GM19193 (cell line): Measurements from ENCODE around the gene RPTOR.

Experiments used
- POLR2A ChIP-seq: IDR thresholded peaks from 4 replicates; pipeline ENCODE4 v1.6.1; 2011; ENCODE audit not compliant: insufficient read depth, insufficient read length; ENCODE audit errors: extremely low read depth

Gene RPTOR

DNA sequence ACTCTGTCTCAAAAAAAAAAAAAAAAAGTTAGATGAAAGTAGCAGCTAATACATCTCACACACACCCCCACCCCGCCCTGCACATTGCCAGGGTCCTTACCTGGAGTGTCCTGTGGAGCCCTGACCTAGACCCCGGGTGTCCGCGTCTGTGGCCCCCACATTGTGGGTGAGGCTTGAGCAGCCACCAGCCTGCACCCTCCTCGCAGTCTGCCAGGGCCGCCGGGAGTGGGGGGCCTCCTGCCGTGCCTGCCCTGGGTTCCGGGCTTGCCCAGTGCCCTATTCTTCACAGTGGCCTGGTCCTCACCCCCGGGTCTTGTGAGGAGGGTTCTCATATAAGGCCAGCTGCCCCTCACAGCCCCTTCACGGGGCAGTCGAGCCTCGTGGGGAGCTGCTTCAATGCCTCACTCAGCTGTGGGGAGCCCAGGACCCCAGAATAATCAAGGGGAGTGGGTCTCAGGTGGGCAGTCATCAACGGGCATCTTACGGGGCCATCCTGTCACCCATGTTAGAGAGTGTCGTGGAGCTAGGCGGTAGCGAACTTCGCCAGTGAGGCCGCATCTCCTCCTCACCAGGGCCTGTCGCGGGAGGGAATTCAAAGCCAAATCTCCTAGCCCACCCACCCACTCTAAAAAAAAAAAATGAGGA lies 361.1 kb downstream of the RPTOR start:
- TF ChIP-seq POLR2A = no peak

DNA sequence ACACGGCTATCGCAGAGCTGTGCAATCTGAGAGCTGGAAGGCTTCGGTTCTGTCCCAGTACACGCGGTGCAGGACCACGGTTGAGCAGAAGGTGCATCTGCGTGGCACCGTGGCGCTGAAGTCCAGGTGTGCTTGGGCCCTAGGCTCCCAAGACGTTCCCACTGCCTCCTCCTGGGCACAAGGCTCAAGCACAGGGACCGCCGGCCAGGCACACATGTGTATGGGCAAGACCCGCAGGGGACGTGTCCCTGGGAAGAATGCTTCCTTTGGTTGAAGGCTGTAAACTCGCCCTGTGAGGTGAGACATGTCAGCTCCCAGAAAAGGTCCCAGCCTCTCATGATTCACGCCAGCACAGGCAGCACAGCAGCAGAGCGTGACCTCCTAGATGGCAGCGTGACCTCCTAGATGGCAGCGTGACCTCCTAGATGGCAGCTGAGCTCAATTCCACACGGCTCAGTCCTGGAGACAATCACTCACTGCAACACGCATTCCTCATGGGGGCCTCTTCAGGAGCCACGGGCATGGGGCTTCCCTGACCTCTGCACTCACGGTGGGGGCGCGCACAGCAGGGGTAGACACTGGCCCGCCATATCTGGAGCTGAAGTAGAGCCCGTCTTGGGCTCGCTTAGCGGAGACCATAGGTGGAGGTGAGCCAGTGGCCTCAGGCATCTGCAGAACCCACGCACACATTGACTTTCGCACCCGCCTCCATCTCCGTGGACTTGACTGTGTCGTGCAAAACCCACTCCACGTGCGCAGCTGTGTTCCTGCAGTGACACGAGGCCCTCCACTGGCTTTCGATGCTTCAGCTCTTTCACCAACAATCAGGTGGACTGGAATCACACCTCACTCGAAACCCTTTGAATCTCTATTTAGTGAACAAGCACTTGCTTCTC lies 362.0 kb downstream of the RPTOR start:
- TF ChIP-seq POLR2A = no peak

DNA sequence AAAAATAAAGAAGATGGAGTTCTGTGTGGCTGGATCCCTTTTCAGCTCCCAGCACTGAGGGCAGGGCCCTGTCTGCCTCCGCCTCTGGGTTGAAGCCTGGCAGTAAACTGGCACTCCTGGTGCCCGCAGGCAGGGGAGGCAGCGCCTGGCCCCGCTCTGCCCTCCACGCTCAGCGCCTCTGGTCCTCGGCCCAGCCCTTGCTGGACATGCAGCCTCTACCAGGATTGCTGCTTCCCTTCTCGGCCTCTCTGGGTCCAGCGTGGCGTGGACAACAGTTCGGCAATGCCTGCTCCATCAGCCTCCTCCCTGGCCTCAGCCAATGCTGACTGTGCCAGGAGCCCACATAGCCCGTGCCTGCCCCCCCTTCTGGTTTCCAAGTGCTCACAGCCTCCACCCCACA lies 362.6 kb downstream of the RPTOR start:
- TF ChIP-seq POLR2A = no peak

DNA sequence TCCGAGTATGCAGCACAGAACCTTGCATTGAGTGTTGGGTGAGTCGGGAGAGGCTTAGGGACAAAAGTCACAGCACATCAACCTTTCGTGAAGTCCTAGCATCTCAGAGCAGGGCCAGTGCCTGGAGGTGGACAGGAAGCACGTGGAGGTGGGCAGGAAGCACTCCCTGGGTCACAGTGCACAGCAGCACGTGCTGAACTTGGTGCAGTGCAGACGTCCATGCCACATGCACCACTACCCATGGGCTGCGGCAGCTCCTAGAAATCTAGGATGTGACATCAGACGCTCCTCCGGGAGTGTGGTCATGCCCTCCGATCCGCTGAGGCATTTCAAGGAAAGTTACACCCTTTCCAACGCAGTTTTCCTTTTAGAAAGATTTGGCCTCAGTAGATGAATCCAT lies 363.6 kb downstream of the RPTOR start:
- TF ChIP-seq POLR2A = no peak

DNA sequence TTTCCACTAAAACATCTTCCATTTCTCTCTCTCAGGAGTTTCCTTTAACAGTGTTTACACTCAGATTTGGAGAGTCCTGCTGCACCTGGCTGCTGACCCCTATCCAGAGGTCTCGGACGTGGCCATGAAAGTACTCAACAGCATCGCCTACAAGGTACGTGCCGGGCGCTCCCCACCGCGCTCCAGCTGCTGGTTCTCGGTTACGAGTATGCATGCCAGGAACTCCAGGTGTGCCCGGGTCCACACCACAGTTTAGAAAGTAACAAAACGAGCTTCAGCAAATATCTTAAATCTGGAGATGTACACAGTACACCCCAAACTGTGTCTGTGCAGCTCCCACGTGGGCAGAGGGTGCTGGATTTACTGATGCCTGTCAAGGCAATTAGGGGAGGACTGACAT lies 364.1 kb downstream of the RPTOR start:
- no peak for TF ChIP-seq POLR2A

DNA sequence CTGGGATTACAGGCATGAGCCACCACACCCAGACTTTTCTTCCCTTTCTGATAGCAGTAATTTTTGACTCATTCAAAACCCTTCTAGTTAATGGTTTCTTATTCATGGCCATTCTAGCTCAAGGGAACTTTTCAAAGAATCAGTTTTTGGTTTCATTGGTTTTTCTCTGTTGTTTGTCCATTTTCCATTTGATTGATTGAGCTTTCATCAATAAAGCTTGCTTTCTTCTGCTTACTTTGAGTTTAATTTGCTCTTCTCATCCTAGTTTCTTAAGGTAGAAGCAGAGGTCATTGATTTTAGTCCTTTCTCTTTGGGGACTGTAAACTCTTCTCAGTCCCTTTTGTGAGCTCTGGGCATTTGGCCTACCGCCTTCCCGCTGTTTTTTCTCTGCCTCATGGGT lies 365.0 kb downstream of the RPTOR start:
- TF ChIP-seq POLR2A = no peak

DNA sequence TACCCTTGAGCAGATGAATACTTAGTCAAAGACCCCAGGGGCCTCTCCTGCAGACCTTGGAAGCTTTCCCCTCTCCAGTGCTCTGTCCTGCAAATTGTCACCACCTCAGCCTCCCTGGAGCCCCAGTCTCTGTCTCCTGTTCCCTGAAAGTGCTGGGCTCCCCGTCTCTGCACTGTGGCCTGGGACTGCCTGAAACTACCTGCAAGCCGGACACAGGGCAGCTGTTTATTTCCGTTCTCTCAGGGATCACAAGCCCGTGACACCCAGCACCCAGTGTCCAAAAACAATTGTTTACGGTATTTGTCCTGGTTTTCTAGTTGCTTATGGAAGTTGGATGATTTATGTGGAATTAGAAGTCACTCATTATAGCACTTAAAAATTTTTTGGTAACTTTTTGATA lies 365.4 kb downstream of the RPTOR start:
- TF ChIP-seq POLR2A = no peak

DNA sequence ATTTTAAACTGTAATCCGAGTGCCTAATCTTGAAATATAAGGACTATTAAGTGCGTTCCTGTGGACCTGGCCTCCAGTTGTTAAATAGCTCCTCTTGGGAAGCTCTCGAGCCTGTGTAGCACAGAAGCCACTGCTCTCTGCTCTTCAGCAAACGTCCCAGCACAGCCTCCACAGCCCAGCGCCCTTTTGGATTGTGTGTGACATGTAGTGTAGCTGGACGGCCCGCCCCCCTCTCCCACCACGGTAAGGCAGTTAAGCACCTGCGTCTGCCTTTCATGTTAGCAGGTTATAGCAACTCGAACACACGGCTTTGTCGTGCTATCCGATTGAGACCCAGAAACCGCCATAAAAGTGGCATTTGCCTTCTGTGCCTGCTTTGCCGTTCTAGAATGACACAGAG lies 367.8 kb downstream of the RPTOR start:
- TF ChIP-seq POLR2A = no peak

DNA sequence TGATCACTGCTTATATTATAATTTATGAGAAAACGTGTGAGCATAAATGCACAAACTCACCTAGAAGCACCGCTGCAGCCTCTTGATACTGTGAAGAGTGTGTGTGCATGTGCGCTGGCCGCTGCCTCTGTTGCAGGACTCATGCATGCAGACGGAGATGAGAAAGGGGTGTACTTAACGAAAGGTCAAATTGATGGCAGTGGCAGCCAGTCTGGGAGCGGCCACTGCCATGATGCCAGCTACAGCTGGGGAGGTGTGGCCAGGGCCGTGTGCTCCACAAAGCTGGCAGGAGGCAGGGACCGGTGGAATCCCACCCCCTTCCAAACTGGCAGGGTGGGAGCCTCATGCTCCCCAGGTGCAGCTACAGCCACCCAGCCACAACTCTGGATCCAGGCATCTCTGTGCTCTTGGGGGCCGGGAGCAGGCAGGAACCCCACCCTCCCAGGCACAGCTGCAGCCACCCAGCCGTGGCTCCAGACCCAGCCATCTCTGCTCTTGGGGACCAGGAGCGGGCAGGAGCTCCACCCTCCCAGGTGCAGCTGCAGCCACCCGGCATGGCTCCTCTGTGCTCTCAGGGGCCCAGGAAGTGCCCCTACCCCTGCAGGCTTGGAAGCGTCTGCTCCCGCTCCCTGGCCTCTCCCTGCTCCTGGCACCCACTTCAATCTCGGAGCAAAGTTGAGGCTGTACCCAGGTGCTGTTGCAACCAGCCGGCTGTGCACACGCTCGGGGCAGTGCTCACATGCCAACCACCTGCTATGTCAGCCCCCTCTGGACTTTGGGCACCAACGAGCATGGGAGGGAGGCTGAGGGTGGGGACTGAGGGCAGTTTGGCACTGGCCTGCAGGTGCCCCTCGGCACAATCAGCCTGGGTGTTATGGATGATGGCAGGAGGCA lies 369.5 kb downstream of the RPTOR start:
- TF ChIP-seq POLR2A = no peak

DNA sequence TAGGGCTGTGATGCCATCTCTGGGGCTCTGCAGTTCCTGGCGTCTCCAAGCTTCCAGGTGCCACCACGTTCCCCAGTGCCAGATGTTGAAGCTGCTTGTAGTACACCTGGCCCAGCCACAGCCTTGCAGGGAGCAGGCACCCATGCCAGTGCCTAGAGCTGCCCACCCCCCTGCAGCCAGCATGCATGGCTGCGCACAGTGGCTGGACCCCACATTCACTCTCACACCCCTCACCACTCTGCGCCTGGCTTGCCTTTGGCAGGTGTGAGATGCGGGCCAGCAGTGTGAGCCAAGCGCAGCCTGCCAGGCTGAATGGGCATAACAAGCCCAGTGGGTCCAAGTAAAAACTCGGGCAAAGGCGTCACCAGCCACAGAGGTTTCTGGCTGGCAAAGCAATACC lies 371.6 kb downstream of the RPTOR start:
- TF ChIP-seq POLR2A = no peak

DNA sequence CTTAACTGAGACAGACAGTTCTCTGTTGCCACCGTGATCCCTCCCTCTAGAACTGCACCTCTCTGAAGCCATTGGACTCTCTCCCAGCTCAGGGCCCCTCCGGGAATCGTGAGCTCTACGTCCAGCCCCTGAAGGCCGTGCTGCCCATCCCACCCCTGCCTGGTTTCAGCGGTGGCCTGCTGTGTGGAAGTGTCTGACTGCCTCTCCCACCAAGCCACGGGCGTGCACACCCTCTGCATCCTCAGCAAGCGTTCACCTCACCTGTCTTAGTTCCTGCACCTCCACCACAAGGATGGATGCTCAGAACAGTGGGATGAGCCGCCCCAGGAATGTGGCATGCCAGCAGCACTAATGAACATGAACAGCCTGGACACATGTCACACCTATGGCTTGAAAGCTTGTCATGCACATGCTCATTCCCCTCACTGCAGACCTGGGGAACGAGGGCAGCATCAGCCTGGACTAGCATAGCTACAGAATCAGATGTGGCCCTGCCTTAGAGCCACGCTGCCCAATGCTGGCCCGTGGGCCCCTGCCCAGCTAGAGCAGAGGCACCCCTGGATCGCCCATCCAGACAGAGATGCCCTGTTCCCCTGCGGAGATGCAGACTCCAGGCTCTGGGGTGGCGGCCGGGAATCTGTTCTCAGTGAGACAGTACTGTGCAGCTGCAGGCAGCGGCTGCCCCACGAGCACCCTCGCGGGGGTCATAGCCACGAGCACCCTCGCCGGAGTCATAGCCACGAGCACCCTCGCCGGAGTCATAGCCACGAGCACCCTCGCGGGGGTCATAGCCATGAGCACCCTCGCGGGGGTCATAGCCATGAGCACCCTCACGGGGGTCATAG lies 373.3 kb downstream of the RPTOR start:
- TF ChIP-seq POLR2A = no peak

DNA sequence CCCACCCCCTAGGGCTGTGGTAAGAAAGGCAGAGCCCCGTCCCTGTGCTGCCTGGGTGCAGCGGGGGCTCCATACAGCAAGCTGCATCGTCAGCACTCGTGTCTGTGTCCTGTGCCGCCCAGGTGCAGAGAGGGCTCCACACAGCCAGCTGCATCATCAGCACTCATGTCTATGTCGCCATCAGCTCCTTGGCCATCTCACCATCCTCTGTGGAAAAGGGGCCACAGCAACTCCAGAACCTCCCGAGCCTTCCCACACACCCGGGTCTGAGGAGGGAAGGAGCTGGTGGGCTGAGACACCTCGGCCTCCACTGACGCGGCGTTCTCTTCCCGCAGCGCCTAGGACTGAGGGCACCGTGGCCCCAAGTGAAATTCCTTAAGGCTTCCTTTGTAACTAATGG lies 374.1 kb downstream of the RPTOR start:
- no peak for TF ChIP-seq POLR2A

DNA sequence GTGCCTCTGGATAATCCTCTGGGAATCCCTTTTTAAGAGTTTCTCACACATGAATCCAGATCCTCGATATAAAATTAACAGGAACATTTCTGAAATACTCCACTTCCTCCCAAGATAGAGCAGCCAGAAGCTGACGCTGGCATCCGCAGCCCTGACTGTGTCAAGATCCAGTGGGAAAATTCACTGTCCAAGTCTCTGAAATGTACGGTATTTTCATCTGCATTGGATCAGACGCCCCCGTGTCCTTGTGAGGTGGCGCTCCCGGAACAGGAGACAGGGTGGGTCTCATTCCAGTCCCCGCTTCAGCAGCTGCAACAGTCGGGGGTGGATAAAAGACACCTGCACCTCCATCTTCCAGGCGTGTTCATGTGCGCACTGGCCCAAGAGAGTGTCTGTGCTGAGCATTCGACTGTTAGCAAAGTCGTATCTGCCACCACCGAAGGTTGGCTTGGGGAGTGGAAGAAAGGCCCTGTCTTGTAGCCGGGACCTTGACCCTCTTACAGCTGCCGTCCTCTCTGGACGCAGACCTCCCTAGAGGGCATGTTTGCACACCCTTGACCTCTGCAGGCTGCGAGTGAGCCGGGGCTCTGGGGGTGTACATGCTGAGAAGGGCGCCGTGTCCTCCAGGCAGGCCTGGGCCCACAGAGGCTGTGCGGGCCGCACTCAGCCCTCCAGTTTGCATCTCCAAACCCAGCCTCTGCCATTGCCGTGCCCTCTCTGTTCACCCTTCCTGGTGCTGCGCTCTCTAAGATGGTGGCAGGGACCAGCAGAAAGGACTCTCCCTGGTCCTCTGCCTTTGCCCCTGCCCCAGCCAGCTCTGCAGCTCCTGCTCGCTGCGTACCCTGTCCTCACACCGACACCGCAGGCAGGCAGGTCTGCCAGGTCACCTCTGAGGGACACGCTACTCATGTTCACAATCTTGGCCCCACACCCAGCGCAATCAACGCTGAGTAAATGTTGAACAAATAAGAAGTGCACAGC lies 375.0 kb downstream of the RPTOR start:
- TF ChIP-seq POLR2A = no peak

DNA sequence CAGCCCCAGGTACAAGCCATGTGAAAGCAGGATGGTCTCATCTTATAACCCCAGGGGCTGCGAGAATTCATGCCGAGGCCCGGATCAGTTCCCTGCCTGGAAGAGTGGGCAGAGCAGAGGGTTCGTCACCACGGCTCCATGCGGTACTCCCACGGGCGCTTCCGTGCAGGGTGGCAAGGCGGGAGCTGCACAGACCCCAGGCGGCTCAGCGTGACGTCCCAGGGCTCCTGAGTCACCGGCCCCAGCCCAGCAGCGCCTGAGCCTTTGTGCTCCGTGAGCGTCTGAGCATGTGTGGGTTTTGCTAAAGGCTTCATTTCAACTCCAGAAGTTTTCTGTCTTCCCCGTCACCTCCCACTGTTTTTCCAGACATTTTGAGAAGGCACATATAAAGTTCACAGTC lies 375.8 kb downstream of the RPTOR start:
- TF ChIP-seq POLR2A = no peak

DNA sequence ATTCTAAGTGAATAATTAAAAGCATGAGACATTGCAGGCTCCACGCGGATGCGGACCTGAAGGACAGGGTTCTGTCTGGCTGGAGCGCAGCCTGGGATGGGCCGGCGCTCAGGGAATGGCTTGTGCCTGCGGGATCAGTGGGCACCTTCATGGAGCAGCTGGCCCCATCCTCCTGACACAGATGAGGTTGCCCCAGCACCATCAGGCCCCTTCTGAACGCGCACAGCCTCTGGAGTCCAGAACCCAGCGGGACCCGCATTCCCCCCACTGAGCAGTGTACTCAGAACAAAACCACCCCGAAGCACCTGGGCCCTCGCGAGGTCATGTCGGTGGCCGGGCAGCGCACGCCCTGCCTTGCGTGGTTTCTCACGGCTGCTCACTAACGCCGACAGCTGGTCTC lies 376.5 kb downstream of the RPTOR start:
- no peak for TF ChIP-seq POLR2A
